H1 (cell line): Measurements from ENCODE around the gene GREM2. TPM values are rescaled to one million over a fixed set of nuclear protein-coding genes. Genes with fewer than 3 reads are reported as not detected.

Experiments
- CTCF ChIA-PET: fragments of 300-600 bp; sonication (Branson Sonifier 250); formaldehyde crosslinking; loops from one replicate; lab custom pipeline; 2021; ENCODE audit not compliant: partially characterized antibody; lab: Charles Lee
- POLR2A ChIA-PET: fragments of 300-600 bp; sonication (Branson Sonifier 250); formaldehyde crosslinking; loops from one replicate; lab custom pipeline; 2021; ENCODE audit warnings: inconsistent platforms; ENCODE audit not compliant: partially characterized antibody; lab: Charles Lee
- DNase-seq, 2 experiments: peaks; one replicate each; pipeline versions ENCODE4 v3.0.0 to v3.0.0-alpha.2; 2010 to 2022; ENCODE audit warnings: low spot score in 2 of 2, low read depth in 1 of 2, mixed read lengths in 1 of 2
- FAIRE-seq: peaks from 2 replicates; lab custom pipeline; 2011; peaks lifted over from hg19 to GRCh38; lab: Jason Lieb, UNC
- H2AFZ ChIP-seq: 2 replicates; pipeline ENCODE4 v1.8.1; 2012; ENCODE audit warnings: low read length, inconsistent platforms
- H2AK5ac ChIP-seq: 2 replicates; pipeline ENCODE4 v1.6.1; 2013; ENCODE audit warnings: low read depth, low read length
- H2BK120ac ChIP-seq: replicated peaks from 2 replicates; pipeline ENCODE3; 2013; ENCODE audit warnings: low read depth, low read length, inconsistent platforms
- H2BK12ac ChIP-seq: 2 replicates; pipeline ENCODE4 v1.6.1; 2013; ENCODE audit warnings: low read depth, low read length
- H2BK15ac ChIP-seq: 2 replicates; pipeline ENCODE4 v1.6.1; 2013; ENCODE audit warnings: low read length
- H2BK20ac ChIP-seq: 2 replicates; pipeline ENCODE4 v1.6.1; 2013; ENCODE audit warnings: low read length
- H2BK5ac ChIP-seq: 2 replicates; pipeline ENCODE4 v1.6.1; 2013; ENCODE audit warnings: low read depth, low read length
- H3K14ac ChIP-seq: 2 replicates; pipeline ENCODE4 v1.6.1; 2013; ENCODE audit warnings: inconsistent platforms; ENCODE audit not compliant: insufficient read length
- H3K18ac ChIP-seq: 2 replicates; pipeline ENCODE4 v1.6.1; 2013; ENCODE audit warnings: low read length; ENCODE audit errors: extremely low read depth
- H3K23ac ChIP-seq: 2 replicates; pipeline ENCODE4 v1.6.1; 2013; ENCODE audit warnings: inconsistent platforms; ENCODE audit not compliant: insufficient read length
- H3K23me2 ChIP-seq: 2 replicates; pipeline ENCODE4 v1.6.1; 2013; ENCODE audit warnings: low read depth, low read length
- H3K27ac ChIP-seq: 2 replicates; pipeline ENCODE4 v1.6.1; 2011; ENCODE audit warnings: low read depth, low read length, inconsistent platforms
- H3K27me3 ChIP-seq, 4 experiments: replicated peaks in 1 of 4; 1 replicate in 1 of 4; 2 replicates in 3 of 4; pipeline versions ENCODE4 v1.6.1 to v1.8.1; 2011 to 2013; ENCODE audit warnings: low read length in 3 of 4, mild to moderate bottlenecking in 3 of 4, inconsistent platforms in 2 of 4, mixed read lengths in 2 of 4, moderate library complexity in 1 of 4; ENCODE audit not compliant: control insufficient read depth in 3 of 4, insufficient read depth in 3 of 4; ENCODE audit errors: extremely low read depth in 1 of 4
- H3K36me3 ChIP-seq, 4 experiments: 2 replicates each; pipeline versions ENCODE4 v1.6.1 to v1.8.1; 2011 to 2013; ENCODE audit warnings: mild to moderate bottlenecking in 4 of 4, low read length in 3 of 4, moderate library complexity in 2 of 4, control low read depth in 1 of 4, inconsistent platforms in 1 of 4; ENCODE audit not compliant: insufficient read depth in 4 of 4, control insufficient read depth in 2 of 4
- H3K4ac ChIP-seq: replicated peaks from 2 replicates; pipeline ENCODE3; 2013; ENCODE audit warnings: low read length, low read depth, mixed read lengths, inconsistent platforms; ENCODE audit not compliant: insufficient read length
- H3K4me1 ChIP-seq, 4 experiments: replicated peaks in 1 of 4; 1 replicate in 1 of 4; 2 replicates in 3 of 4; pipeline versions ENCODE4 v1.6.1 to v1.8.1; 2011 to 2013; ENCODE audit warnings: low read length in 3 of 4, inconsistent platforms in 2 of 4, mixed read lengths in 1 of 4; ENCODE audit not compliant: insufficient read depth in 4 of 4, control insufficient read depth in 3 of 4
- H3K4me2 ChIP-seq, 2 experiments: 2 replicates each; pipeline versions ENCODE4 v1.6.1 to v1.8.1; 2011 to 2013; ENCODE audit warnings: low read depth in 2 of 2, low read length in 2 of 2, control low read depth in 1 of 2, inconsistent platforms in 1 of 2, mild to moderate bottlenecking in 1 of 2; ENCODE audit not compliant: insufficient read depth in 1 of 2
- H3K4me3 ChIP-seq, 4 experiments: fragments of 200-600, 300-600 bp in 1 of 4; sonication (generic), shearing (Covaris generic), sonication (Bioruptor Twin) in 1 of 4; 2 replicates each; pipeline versions ENCODE4 v1.5.1 to v1.8.1; 2011 to 2016; ENCODE audit warnings: low read length in 4 of 4, low read depth in 3 of 4, control low read depth in 2 of 4, inconsistent platforms in 2 of 4, mild to moderate bottlenecking in 2 of 4, mixed read lengths in 1 of 4, moderate library complexity in 1 of 4; ENCODE audit not compliant: insufficient read depth in 2 of 4; ENCODE audit errors: extremely low read depth in 1 of 4
- H3K56ac ChIP-seq: replicated peaks from 2 replicates; pipeline ENCODE3; 2013; ENCODE audit warnings: low read depth, mild to moderate bottlenecking, mixed read lengths, low read length, inconsistent platforms; ENCODE audit not compliant: insufficient read length
- H3K79me1 ChIP-seq: 2 replicates; pipeline ENCODE4 v1.6.1; 2013; ENCODE audit warnings: low read depth, low read length, control low read depth
- H3K79me2 ChIP-seq, 2 experiments: 2 replicates each; pipeline versions ENCODE4 v1.6.1 to v1.8.1; 2012 to 2013; ENCODE audit warnings: low read length in 2 of 2, mild to moderate bottlenecking in 2 of 2, inconsistent platforms in 1 of 2; ENCODE audit not compliant: insufficient read depth in 2 of 2, control insufficient read depth in 1 of 2
- H3K9ac ChIP-seq, 4 experiments: replicated peaks in 1 of 4; 1 replicate in 1 of 4; 2 replicates in 3 of 4; pipeline versions ENCODE4 v1.6.1 to v1.8.1; 2011 to 2013; ENCODE audit warnings: low read depth in 3 of 4, low read length in 3 of 4, control low read depth in 2 of 4, mild to moderate bottlenecking in 2 of 4, moderate library complexity in 2 of 4, inconsistent platforms in 1 of 4; ENCODE audit errors: extremely low read depth in 1 of 4
- H3K9me3 ChIP-seq, 2 experiments: 2 replicates each; pipeline versions ENCODE4 v1.6.1 to v1.8.1; 2012 to 2013; ENCODE audit warnings: mild to moderate bottlenecking in 2 of 2, moderate library complexity in 2 of 2, control low read depth in 1 of 2, inconsistent platforms in 1 of 2, low read depth in 1 of 2, low read length in 1 of 2, mixed read lengths in 1 of 2; ENCODE audit not compliant: insufficient read depth in 2 of 2
- H4K20me1 ChIP-seq, 2 experiments: replicated peaks in 1 of 2; 2 replicates each; pipeline versions ENCODE3 to v1.8.1; 2011 to 2013; ENCODE audit warnings: inconsistent platforms in 2 of 2, low read length in 2 of 2, mild to moderate bottlenecking in 1 of 2; ENCODE audit not compliant: insufficient read depth in 2 of 2, control insufficient read depth in 1 of 2
- H4K5ac ChIP-seq: 2 replicates; pipeline ENCODE4 v1.6.1; 2013; ENCODE audit warnings: low read length, low read depth, mixed read lengths, inconsistent platforms; ENCODE audit not compliant: insufficient read length
- H4K8ac ChIP-seq: 2 replicates; pipeline ENCODE4 v1.8.0; 2013; ENCODE audit warnings: mild to moderate bottlenecking, moderate library complexity, low read length, inconsistent platforms; ENCODE audit not compliant: insufficient read depth; ENCODE audit errors: extremely low read depth
- H4K91ac ChIP-seq: replicated peaks from 2 replicates; pipeline ENCODE3; 2013; ENCODE audit warnings: low read length, mixed read lengths, inconsistent platforms; ENCODE audit not compliant: insufficient read length
- EGR1 ChIP-seq: IDR thresholded peaks from 2 replicates; pipeline ENCODE4 v1.6.1; 2011; ENCODE audit warnings: low read depth, low read length, borderline replicate concordance
- KDM5A ChIP-seq: fragments of 200-600 bp; IDR thresholded peaks from 2 replicates; pipeline ENCODE4 v1.7.1; 2012; ENCODE audit warnings: mild to moderate bottlenecking, low read length, inconsistent platforms, mixed read lengths
- NRF1 ChIP-seq: IDR thresholded peaks from 2 replicates; pipeline ENCODE4 v1.6.1; 2011; ENCODE audit warnings: mild to moderate bottlenecking, low read depth, low read length, improper control_type of control experiment
- RAD21 ChIP-seq, 2 experiments: IDR thresholded peaks in 1 of 2; conservative IDR thresholded peaks in 1 of 2; 2 replicates each; pipeline ENCODE4 v1.6.1; 2011; ENCODE audit warnings: low read depth in 2 of 2, low read length in 2 of 2, improper control_type of control experiment in 1 of 2, inconsistent platforms in 1 of 2, mild to moderate bottlenecking in 1 of 2, moderate library complexity in 1 of 2
- RBBP5 ChIP-seq: IDR thresholded peaks from 2 replicates; pipeline ENCODE4 v1.7.1; 2012; ENCODE audit warnings: low read depth, mild to moderate bottlenecking, inconsistent platforms, low read length, moderate library complexity, borderline replicate concordance
- WGBS, 2 experiments: shearing (Covaris generic) in 1 of 2; methylation state at CpG; one replicate each; pipeline versions ENCODE4 v1.1.6 to v1.1.7; 2013 to 2015; ENCODE audit warnings: low lambda C conversion rate in 2 of 2, mixed read lengths in 2 of 2, inconsistent platforms in 1 of 2, low coverage in 1 of 2, missing lambda C conversion rate in 1 of 2; ENCODE audit not compliant: insufficient replicate concordance in 2 of 2, insufficient coverage in 1 of 2, insufficient read length in 1 of 2; ENCODE audit errors: extremely low coverage in 1 of 2, missing lambda C conversion rate in 1 of 2; 5-methylcytosine and 5-hydroxymethylcytosine counted together
- polyA plus RNA-seq, 7 experiments: library from polyadenylated mRNA; depleted of rRNA in 3 of 7; stranded (reverse) in 5 of 7; unstranded in 2 of 7; fragments of >200 nt in 5 of 7; fragments of 200-250 nt in 2 of 7; gene quantifications; 1 replicate in 5 of 7; 2 replicates in 1 of 7; 4 replicates in 1 of 7; pipeline versions ENCODE4 v1.2.1 to v1.2.3, GENCODE V29; 2011 to 2013; ENCODE audit warnings: missing spikeins in 2 of 7, mixed read lengths in 2 of 7
- total RNA-seq: library from RNA; stranded (reverse); fragmentation: NEBNext Ultra II Directional; extraction: Animal tissue kit (Norgen Biotek cat#: 25700); gene quantifications from 2 replicates; pipeline ENCODE4 v1.2.1, GENCODE V29; 2021

GREM2 gene
- total and polyA plus RNA-seq, 2 of the 8 experiments (the other 6 are each of a cell fraction or from before 2014, with no cell fraction given), result 0.05 TPM; not detected in 1

GRCh38 chr1:240506176-240506575 is 105.8 kb downstream of the GREM2 start:
- Histone ChIP-seq H2AFZ (no peak overlapping the region), H3K27me3 (no peaks in the 10 kb centered on the region), H3K36me3 (no peaks in the 10 kb centered on the region), H4K91ac (no peak overlapping the region), H2BK12ac (no peak overlapping the region), H4K20me1 (no peaks in the 10 kb centered on the region), H3K4ac (no peak overlapping the region), H2AK5ac (no peak overlapping the region), H3K79me1 (no peaks in the 10 kb centered on the region), H2BK120ac (no peak overlapping the region), H3K14ac (no peak overlapping the region), H2BK5ac (no peak overlapping the region), H3K23ac (no peak overlapping the region), H4K5ac (no peak overlapping the region), H3K56ac (no peak overlapping the region), H3K27ac (no peak overlapping the region), H3K4me1 (no peaks in the 10 kb centered on the region), H3K9me3 (no peaks in the 10 kb centered on the region), H3K9ac (no peak overlapping the region), H3K18ac (no peak overlapping the region), H3K23me2 (no peaks in the 10 kb centered on the region), H2BK15ac (no peak overlapping the region), H3K4me3 (no peak overlapping the region), H4K8ac (no peak overlapping the region), H2BK20ac (no peak overlapping the region), H3K4me2 (no peak overlapping the region), H3K79me2 (no peaks in the 10 kb centered on the region)
- TF ChIP-seq RAD21 (IDR thresholded peaks at IDR 0.05 in 1 of 2, conservative IDR thresholded peaks at IDR 0.05 in 1 of 2; ENCODE audit: low read depth in 2 of 2, low read length in 2 of 2) (no peak), RBBP5 (no peak), EGR1 (no peak), NRF1 (no peak), KDM5A (no peak)
- FAIRE-seq (no peak), DNase-seq (no peak)
- POLR2A ChIA-PET, result no interaction called here
- CTCF ChIA-PET, result interaction anchor here (2.4 kb wide), 1 partner anchor 13 kb away, joined by 7 read pairs; no protein-coding TSS in a partner anchor
- 100% methylated on average over 4 of the region's 4 CpGs; no CpG with 5 or more reads in 1 of the 2 experiments for WGBS, 2 experiments
